ENCODE data around the gene ASTN2.

The ASTN2 gene

DNA sequence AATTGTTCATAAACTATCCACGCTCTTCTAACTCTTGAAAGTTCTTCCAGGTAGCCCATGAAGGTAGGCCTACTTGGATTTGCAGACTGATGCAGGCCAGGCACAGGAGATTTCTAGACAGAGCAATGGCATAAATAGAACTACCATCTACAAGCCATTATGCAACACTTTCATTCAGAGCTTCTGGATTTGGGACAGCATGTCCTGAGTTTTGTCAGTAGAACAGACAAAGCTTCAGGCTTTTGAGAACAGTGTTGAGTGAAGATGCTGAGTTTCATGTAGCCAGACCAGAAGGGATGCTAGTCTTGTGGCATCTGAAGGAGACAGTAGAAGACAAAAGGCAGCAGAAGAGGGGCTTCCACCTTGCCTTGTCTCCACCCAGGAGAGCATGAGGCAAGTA is 531.2 kb downstream of the ASTN2 start:
- ChIA-PET CTCF (no interaction called here), POLR2A (no interaction called here)
- TF ChIP-seq, protein P1, sequence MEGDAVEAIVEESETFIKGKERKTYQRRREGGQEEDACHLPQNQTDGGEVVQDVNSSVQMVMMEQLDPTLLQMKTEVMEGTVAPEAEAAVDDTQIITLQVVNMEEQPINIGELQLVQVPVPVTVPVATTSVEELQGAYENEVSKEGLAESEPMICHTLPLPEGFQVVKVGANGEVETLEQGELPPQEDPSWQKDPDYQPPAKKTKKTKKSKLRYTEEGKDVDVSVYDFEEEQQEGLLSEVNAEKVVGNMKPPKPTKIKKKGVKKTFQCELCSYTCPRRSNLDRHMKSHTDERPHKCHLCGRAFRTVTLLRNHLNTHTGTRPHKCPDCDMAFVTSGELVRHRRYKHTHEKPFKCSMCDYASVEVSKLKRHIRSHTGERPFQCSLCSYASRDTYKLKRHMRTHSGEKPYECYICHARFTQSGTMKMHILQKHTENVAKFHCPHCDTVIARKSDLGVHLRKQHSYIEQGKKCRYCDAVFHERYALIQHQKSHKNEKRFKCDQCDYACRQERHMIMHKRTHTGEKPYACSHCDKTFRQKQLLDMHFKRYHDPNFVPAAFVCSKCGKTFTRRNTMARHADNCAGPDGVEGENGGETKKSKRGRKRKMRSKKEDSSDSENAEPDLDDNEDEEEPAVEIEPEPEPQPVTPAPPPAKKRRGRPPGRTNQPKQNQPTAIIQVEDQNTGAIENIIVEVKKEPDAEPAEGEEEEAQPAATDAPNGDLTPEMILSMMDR (IDR thresholded peaks at IDR 0.05; ENCODE audit: control extremely low read depth, extremely low read depth, low read depth, missing control alignments), result no peak
- no peak for DNase-seq (ENCODE audit: extremely low spot score)

DNA sequence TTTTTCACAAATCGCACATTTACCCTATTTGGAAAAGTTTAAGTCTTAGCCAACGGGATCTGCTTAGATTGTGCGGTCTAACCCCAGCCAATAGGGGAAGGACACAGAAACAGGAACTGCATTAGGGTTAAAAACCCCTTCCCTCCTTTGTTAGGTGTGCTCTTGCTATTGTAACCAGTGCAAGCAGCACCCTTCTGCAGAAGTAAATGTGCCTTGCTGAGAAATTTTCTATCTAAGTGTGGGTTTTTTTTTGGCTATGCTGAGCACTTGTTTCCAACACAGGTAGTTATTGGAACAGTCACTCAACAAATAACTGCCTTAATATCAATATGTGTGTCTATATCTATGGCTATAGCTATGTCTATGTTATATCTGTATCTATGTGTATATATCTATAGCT is 537.8 kb downstream of the ASTN2 start:
- TF ChIP-seq, protein P1 (IDR thresholded peaks at IDR 0.05; ENCODE audit: control extremely low read depth, extremely low read depth, low read depth, missing control alignments), result no peak
- CTCF ChIA-PET, result interaction anchor here (10.1 kb wide), 1 partner anchor 17 kb away, joined by 107 read pairs; no protein-coding TSS in a partner anchor
- no peak for DNase-seq (ENCODE audit: extremely low spot score)
- POLR2A ChIA-PET, result no interaction called here

DNA sequence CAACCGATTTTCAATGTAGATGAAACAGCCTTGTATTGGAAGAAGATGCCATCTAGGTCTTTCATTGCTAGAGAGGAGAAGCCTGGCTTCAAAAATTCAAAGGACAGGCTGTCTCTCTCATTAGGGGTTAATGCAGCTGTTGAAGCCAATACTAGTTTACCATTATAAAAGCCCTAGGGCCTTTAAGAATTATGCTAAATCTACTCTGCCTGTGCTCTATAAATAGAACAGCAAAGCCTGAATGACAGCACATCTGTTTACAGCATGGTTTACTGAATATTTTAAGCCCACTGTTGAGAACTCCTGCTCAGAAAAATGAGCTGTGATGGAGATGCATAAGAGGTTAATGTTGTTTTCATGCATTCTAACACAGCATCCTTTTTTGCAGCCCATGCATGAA is 539.3 kb downstream of the ASTN2 start:
- ChIA-PET CTCF (interaction anchor here (1.3 to 10.1 kb wide), 3 partner anchors 15 to 138 kb away, joined by 3 to 107 read pairs (median 4); no protein-coding TSS in a partner anchor), POLR2A (no interaction called here)
- TF ChIP-seq, protein P1 (IDR thresholded peaks at IDR 0.05; ENCODE audit: control extremely low read depth, extremely low read depth, low read depth, missing control alignments), result no peak
- DNase-seq (ENCODE audit: extremely low spot score), result no peak

DNA sequence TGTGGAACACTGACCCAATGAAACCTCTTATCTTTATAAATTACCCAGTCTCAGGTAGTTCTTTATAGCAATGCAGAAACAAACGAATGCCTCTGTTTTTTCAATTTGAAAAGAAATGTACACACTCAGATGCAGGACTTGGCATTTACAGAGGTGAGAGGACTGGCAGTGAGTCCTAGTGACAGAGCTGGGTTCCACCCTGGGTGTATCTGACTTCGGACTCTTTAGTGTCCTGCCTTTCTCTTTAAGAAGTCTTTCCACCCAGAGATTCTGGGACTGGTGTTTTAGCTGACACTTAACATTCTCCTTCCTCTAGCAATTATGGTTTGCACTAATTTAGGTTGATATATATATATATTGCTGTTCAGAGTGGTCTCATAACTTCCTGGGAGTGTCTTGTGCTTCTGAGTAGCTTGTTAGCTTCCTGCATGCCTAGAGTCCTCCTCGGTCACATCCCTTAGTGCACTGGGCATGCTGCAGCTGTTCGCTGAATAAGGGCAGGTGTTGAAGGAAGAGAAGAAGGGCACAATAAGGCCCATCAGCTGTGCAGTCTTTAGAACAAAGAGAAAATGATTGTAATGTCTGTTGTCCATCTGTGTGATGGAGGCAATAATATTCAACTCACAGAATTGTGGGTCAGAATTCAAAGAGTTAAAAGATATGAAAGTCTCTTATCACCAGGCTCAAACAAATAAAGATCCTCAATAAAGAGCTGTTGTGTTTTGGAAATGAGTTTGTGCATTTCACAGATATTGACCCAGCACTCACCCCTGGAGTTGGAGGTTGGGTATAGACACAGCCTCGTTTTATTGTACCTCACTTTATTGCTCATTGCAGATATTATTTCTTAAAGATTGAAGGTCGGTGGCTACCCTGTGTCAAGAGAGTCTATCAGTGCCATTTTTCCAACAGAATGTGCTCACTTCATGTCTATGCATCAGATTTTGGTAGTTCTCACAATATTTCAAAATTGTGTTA is 540.6 kb downstream of the ASTN2 start:
- no peak for DNase-seq (ENCODE audit: extremely low spot score)
- POLR2A ChIA-PET, result no interaction called here
- TF ChIP-seq, protein P1 (IDR thresholded peaks at IDR 0.05; ENCODE audit: control extremely low read depth, extremely low read depth, low read depth, missing control alignments), result no peak
- CTCF ChIA-PET, result interaction anchor here (10.1 kb wide), 1 partner anchor 14 kb away, joined by 107 read pairs; no protein-coding TSS in a partner anchor

DNA sequence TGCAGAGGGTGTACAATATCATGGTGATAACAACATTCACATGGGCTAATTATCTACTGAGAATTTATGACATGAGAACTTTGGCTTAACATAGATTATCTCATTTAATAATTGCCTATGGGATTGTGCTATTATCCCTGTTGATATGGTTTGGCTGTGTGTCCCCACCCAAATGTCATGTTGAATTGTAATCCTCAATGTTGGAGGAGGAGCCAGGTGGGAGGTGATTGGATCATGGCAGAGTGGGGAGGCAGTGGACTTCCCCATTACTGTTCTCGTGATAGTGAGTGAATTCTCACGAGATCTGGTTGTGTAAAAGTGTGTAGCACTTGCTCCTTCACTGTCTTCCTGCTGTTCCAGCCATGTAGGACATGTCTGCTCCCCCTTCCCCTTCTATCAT is 541.4 kb downstream of the ASTN2 start:
- TF ChIP-seq, protein P1 (IDR thresholded peaks at IDR 0.05; ENCODE audit: control extremely low read depth, extremely low read depth, low read depth, missing control alignments), result no peak
- ChIA-PET CTCF (interaction anchor here (10.1 kb wide), 1 partner anchor 13 kb away, joined by 107 read pairs; no protein-coding TSS in a partner anchor), POLR2A (no interaction called here)
- no peak for DNase-seq (ENCODE audit: extremely low spot score)

DNA sequence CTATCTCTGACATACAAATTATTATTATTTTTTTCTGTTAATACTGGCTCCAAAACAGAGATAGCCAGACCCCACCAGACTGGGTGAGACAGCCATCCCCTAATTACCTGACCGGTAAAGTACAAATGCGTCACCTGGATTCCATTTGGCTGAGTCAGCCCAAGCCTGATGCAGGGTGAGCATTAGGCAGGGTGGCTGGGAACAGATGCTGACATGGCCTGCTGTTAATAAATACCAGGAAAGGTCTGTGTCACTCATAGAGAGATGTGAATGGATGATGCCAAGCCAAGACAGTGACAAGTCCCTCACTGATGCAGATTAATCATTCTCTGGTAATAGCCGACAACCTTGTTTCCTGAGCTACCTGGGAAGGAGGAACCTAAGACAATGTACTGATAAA is 544.3 kb downstream of the ASTN2 start:
- DNase-seq (ENCODE audit: extremely low spot score), result no peak
- POLR2A ChIA-PET, result no interaction called here
- TF ChIP-seq, protein P1 (IDR thresholded peaks at IDR 0.05; ENCODE audit: control extremely low read depth, extremely low read depth, low read depth, missing control alignments), result no peak
- CTCF ChIA-PET, result interaction anchor here (0.7 to 10.1 kb wide), 3 partner anchors 10 to 291 kb away, joined by 3 to 107 read pairs (median 3); no protein-coding TSS in a partner anchor

All from GM10248 (cell line).